ENCODE results near the gene CFAP45.

CFAP45 gene

DNA sequence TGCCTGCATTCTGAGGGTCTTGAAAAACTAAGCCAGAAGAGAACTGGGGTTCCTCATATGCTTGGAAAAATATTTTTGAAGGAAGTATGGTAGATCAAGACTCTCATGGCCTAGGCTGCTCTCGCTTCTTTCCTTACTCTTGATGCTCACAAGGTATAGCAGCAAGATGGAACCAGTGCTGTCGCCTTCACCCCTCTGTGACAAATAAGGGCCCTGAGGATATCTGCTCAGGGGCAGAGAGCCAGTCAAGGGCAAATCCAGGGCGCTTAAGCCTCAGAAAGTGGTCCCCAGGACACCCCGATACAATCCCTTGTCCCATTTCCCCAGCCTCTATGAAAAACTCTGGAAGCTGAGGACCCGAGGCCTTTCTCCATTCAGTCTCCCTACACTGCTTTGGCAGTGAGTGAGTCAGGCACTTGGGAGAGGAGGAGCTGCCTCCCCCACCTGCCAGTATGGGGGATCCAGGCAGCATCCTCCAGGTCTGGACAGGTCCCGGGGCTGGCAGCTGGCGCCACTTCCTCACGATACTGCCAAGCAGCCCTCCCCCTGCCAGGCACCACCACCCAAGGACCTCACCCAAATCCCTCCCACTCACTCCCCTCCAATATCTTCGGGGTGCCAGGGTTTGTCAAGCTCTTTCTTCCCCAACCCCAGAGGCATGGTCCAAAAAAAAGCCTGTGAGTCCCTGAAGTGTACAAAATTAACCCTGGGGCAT lies 44.1 kb upstream of the CFAP45 start:
- TF ChIP-seq, protein P1, sequence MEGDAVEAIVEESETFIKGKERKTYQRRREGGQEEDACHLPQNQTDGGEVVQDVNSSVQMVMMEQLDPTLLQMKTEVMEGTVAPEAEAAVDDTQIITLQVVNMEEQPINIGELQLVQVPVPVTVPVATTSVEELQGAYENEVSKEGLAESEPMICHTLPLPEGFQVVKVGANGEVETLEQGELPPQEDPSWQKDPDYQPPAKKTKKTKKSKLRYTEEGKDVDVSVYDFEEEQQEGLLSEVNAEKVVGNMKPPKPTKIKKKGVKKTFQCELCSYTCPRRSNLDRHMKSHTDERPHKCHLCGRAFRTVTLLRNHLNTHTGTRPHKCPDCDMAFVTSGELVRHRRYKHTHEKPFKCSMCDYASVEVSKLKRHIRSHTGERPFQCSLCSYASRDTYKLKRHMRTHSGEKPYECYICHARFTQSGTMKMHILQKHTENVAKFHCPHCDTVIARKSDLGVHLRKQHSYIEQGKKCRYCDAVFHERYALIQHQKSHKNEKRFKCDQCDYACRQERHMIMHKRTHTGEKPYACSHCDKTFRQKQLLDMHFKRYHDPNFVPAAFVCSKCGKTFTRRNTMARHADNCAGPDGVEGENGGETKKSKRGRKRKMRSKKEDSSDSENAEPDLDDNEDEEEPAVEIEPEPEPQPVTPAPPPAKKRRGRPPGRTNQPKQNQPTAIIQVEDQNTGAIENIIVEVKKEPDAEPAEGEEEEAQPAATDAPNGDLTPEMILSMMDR (IDR thresholded peaks at IDR 0.05; ENCODE audit: insufficient read depth, missing control alignments), result no peak
- no peak for FAIRE-seq
- DNase-seq (ENCODE audit: insufficient read length, low spot score), result no peak

DNA sequence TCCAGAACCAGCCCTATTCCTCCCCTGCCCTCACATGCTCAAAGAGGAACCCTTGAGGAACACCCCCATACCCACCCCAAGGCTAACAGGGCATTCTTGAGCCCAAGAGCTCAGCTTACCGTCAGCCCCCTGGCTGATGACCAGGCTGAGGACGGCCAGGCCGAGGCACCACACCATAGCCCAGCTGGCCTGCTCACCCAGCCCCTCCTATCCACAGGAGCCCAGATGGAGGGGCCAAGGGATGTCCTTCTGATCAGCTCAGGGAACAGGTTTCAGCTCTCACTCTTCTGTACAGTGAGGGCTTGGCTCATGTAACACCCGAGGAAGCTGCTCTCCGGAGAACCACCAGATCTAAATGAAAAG lies 43.3 kb upstream of the CFAP45 start:
- peak; percentile 6 for FAIRE-seq

DNA sequence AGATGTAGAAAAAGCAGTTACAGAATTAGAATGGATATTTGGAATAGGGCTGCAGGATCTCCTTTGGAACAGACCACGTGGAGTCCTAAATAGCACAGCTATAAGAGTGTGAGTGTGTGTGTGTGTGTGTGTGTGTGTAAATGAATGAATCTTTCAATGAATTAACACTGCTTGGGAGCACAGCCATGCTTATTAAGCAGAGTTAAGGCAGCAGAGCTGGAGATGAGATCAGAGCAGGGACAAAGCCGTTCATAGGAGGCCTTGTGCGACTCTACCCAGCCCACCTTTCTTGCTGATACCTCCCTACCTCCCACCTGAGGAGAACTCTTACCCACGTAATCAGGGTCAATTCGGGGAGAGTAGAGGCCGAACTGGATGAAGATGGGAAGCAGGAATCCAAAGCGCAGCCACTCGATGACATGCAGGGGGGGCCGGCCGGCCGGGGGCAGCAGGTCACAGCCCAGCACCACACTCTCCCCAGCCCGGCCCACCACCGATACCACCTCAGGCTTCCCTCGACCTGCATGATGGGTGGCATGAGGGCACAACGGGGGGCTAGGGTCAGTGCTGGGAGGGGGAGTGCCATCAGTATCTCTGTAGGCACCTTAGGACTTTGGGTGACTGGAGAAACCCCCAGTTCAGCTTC lies 42.8 kb upstream of the CFAP45 start:
- peak; percentile 29 for DNase-seq (ENCODE audit: insufficient read length, low spot score)

More for the DNA sequence above, 43.3 kb upstream of the CFAP45 start:
- TF ChIP-seq, protein P1 (IDR thresholded peaks at IDR 0.05; ENCODE audit: insufficient read depth, missing control alignments), result no peak
- DNase-seq (ENCODE audit: insufficient read length, low spot score), result no peak

DNA sequence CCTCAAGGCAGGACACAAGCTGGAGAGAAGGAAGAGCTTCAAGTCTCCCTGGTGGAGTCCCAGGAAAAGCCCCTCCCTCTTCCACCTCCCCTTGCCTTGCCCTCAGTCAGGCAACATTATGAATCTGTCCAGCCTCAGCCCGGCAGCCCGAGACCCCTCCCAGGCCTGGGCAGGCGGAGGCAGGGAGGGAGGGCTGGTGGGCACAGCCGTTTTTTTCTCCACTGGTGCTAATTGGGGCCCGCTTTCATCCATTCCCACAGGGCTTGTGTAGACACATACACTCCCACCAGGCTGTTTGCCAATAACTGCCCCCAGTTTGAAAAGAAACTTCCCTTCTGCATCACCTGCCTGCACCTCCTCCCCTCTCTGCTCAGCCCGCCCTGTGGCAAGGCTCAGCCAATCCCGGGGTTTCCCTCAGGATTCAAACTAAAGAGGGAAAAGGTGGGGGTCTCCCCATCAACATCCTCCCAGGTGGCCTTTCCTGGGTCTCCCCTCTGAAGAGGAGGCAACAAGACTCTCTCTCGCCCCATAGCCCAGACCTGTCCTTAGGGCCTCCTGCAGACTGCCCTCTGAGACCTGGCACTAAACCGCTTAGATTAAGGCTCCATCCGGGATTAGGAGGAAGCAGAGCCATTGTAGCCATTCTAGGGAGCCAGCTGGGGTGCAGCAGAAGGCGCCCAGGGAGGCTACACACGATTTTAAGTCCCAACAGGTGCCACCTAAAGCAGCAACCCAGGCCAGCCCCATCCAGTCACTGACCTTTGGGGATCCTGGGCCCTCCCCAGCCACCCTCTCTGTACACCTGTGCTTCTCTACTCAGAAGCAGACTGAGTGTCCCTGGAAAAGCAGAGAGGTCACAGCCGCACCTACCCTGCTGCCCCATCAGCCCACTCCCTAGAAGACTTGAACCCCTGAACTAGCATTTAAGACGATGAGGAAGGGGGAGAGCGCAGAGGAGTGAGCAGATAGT lies 41.9 kb upstream of the CFAP45 start:
- DNase-seq (ENCODE audit: insufficient read length, low spot score), result peak; percentile 95
- FAIRE-seq, result peak; percentile 91
- TF ChIP-seq, protein P1 (IDR thresholded peaks at IDR 0.05; ENCODE audit: insufficient read depth, missing control alignments), result no peak

More for the DNA sequence above, 42.8 kb upstream of the CFAP45 start:
- TF ChIP-seq, protein P1 (IDR thresholded peaks at IDR 0.05; ENCODE audit: insufficient read depth, missing control alignments), result no peak
- no peak for FAIRE-seq

DNA sequence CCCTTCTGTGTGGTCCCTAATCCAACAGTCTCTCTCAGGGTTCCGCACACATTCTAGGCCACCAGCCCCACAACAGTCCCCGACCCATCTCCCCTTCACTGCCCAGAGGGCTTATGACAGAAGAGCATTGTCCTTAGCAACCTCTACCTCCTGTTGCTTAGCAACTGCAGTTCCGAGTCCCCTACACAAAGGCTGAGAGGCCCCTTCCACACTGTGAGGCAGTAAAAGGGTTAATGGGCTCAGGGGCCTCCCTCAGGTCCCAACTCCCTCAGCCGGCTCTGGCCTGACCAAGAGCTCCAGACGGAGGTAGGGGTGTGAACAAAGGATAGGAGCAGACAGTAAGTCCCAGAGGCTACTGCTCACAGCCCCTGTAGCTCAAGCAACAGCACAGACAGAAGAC lies 41.2 kb upstream of the CFAP45 start:
- FAIRE-seq, result no peak
- TF ChIP-seq, protein P1 (IDR thresholded peaks at IDR 0.05; ENCODE audit: insufficient read depth, missing control alignments), result no peak
- peak; percentile 27 for DNase-seq (ENCODE audit: insufficient read length, low spot score)

DNA sequence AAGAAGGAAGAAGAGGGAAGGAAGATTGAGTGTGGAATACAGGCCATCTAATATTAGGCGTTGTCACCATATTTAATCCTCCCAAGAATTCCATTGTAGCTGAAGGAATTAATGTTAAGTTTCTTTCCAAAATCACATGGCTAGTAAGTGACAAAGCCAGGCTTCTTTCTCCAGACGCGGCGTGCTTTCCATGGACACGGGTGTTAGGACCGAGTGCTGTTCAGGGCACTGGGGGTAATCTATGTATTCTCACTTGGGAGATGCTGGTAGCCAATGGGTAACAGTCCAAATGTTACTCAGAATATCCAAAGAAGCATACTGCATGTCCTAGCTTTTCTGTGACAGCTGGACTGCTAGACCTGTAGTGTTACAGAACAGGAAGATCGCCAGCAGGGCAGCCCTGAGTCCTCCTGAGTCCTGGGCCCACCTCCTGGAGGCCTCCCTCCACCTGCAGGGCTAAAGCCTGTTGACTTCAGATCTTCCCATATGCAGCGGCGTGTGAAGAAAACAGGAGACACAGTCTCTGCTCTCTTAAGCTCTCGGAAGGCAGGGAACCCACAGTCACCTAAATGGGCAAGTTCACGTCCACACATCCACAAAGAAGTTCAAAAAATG lies 40.1 kb upstream of the CFAP45 start:
- TF ChIP-seq, protein P1 (IDR thresholded peaks at IDR 0.05; ENCODE audit: insufficient read depth, missing control alignments), result no peak

More for the DNA sequence above, 40.1 kb upstream of the CFAP45 start:
- no peak for DNase-seq (ENCODE audit: insufficient read length, low spot score)
- peak; percentile 48 for FAIRE-seq
